Endometrium (tissue), 2 donors: ENCODE data around the gene WDFY2.

Experiments used
- FAIRE-seq: peaks from 2 replicates; lab custom pipeline; 2012; peaks lifted over from hg19 to GRCh38; lab: Jason Lieb, UNC
- donor health status: control.
- donor health status: control.

The WDFY2 gene

GRCh38 chr13:51801631-51802099 lies 217.4 kb downstream of the WDFY2 start:
- no peak for FAIRE-seq

- no peak for FAIRE-seq
Observed at GRCh38 chr13:51802631-51803418, 218.6 kb downstream of the WDFY2 start.

- no peak for FAIRE-seq
Observed at GRCh38 chr13:51803422-51804294, 219.4 kb downstream of the WDFY2 start, which contains the start of gene DHRS12. DHRS12 (minus strand) TSS chr13:51804163; CDS start chr13:51799659, 4,504 bp downstream.

- FAIRE-seq: no peak
Observed at GRCh38 chr13:51804295-51805172, 220.3 kb downstream of the WDFY2 start.

- FAIRE-seq: no peak
Observed at GRCh38 chr13:51805313-51805712, 221.1 kb downstream of the WDFY2 start.

GRCh38 chr13:51805925-51806324 lies 221.7 kb downstream of the WDFY2 start:
- no peak for FAIRE-seq

GRCh38 chr13:51806566-51806965 lies 222.3 kb downstream of the WDFY2 start:
- FAIRE-seq: no peak

GRCh38 chr13:51807041-51807440 lies 222.8 kb downstream of the WDFY2 start:
- no peak for FAIRE-seq

- FAIRE-seq: no peak
Observed at GRCh38 chr13:51808811-51809210, 224.5 kb downstream of the WDFY2 start.

- no peak for FAIRE-seq
Observed at GRCh38 chr13:51811046-51811445, 226.8 kb downstream of the WDFY2 start.

- no peak for FAIRE-seq
Observed at GRCh38 chr13:51811920-51812451, 227.7 kb downstream of the WDFY2 start.

GRCh38 chr13:51814071-51814470 lies 229.8 kb downstream of the WDFY2 start:
- no peak for FAIRE-seq

- no peak for FAIRE-seq
Observed at GRCh38 chr13:51814825-51815650, 230.8 kb downstream of the WDFY2 start.

GRCh38 chr13:51815848-51816247 lies 231.6 kb downstream of the WDFY2 start:
- no peak for FAIRE-seq

- FAIRE-seq: no peak
Observed at GRCh38 chr13:51816604-51817249, 232.5 kb downstream of the WDFY2 start.
